ENCODE measurements around the gene SGMS2. TPM values are rescaled to one million over a fixed set of nuclear protein-coding genes. Genes with fewer than 3 reads are reported as not detected.

SGMS2 gene
- total and polyA plus RNA-seq, 10 of the 15 experiments (the other 5 are each of a cell fraction or from before 2014, with no cell fraction given): under 0.01 to 3.2 (median 0.17) TPM; not detected in 4

GRCh38 chr4:107804956-107805355 is 19.8 kb upstream of the SGMS2 start:
- TF ChIP-seq, protein P1, sequence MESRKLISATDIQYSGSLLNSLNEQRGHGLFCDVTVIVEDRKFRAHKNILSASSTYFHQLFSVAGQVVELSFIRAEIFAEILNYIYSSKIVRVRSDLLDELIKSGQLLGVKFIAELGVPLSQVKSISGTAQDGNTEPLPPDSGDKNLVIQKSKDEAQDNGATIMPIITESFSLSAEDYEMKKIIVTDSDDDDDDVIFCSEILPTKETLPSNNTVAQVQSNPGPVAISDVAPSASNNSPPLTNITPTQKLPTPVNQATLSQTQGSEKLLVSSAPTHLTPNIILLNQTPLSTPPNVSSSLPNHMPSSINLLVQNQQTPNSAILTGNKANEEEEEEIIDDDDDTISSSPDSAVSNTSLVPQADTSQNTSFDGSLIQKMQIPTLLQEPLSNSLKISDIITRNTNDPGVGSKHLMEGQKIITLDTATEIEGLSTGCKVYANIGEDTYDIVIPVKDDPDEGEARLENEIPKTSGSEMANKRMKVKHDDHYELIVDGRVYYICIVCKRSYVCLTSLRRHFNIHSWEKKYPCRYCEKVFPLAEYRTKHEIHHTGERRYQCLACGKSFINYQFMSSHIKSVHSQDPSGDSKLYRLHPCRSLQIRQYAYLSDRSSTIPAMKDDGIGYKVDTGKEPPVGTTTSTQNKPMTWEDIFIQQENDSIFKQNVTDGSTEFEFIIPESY (IDR thresholded peaks at IDR 0.05): no peak
- TF ChIP-seq RBBP5 (conservative IDR thresholded peaks at IDR 0.05): no peak
- TF ChIP-seq POLR2AphosphoS5 (IDR thresholded peaks at IDR 0.05; ENCODE audit: low read length): no peak
- TF ChIP-seq, protein P2, sequence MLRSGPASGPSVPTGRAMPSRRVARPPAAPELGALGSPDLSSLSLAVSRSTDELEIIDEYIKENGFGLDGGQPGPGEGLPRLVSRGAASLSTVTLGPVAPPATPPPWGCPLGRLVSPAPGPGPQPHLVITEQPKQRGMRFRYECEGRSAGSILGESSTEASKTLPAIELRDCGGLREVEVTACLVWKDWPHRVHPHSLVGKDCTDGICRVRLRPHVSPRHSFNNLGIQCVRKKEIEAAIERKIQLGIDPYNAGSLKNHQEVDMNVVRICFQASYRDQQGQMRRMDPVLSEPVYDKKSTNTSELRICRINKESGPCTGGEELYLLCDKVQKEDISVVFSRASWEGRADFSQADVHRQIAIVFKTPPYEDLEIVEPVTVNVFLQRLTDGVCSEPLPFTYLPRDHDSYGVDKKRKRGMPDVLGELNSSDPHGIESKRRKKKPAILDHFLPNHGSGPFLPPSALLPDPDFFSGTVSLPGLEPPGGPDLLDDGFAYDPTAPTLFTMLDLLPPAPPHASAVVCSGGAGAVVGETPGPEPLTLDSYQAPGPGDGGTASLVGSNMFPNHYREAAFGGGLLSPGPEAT (IDR thresholded peaks at IDR 0.05; ENCODE audit: low read depth): no peak
- TF ChIP-seq RAD51 (IDR thresholded peaks at IDR 0.05): no peak
- no peak for TF ChIP-seq FOXK2 (IDR thresholded peaks at IDR 0.05)
- TF ChIP-seq, protein P3, sequence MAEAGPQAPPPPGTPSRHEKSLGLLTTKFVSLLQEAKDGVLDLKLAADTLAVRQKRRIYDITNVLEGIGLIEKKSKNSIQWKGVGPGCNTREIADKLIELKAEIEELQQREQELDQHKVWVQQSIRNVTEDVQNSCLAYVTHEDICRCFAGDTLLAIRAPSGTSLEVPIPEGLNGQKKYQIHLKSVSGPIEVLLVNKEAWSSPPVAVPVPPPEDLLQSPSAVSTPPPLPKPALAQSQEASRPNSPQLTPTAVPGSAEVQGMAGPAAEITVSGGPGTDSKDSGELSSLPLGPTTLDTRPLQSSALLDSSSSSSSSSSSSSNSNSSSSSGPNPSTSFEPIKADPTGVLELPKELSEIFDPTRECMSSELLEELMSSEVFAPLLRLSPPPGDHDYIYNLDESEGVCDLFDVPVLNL (IDR thresholded peaks at IDR 0.05; ENCODE audit: low read depth, low read length): no peak
- no peak for TF ChIP-seq MEF2B (IDR thresholded peaks at IDR 0.05; ENCODE audit: partially characterized antibody, poor library complexity, severe bottlenecking)
- TF ChIP-seq SMC3 (IDR thresholded peaks at IDR 0.05; ENCODE audit: borderline replicate concordance, low read length): no peak
- no peak for TF ChIP-seq USF2 (IDR thresholded peaks at IDR 0.05; ENCODE audit: borderline replicate concordance, low read depth, low read length)
- TF ChIP-seq POLR2AphosphoS2 (IDR thresholded peaks at IDR 0.05; ENCODE audit: low read depth, low read length): no peak
- TF ChIP-seq BHLHE40 (IDR thresholded peaks at IDR 0.05; ENCODE audit: borderline replicate concordance in 1 of 2, low read depth in 2 of 2, low read length in 1 of 2): no peak
- TF ChIP-seq IKZF2 (IDR thresholded peaks at IDR 0.05): no peak
- TF ChIP-seq, protein P4, sequence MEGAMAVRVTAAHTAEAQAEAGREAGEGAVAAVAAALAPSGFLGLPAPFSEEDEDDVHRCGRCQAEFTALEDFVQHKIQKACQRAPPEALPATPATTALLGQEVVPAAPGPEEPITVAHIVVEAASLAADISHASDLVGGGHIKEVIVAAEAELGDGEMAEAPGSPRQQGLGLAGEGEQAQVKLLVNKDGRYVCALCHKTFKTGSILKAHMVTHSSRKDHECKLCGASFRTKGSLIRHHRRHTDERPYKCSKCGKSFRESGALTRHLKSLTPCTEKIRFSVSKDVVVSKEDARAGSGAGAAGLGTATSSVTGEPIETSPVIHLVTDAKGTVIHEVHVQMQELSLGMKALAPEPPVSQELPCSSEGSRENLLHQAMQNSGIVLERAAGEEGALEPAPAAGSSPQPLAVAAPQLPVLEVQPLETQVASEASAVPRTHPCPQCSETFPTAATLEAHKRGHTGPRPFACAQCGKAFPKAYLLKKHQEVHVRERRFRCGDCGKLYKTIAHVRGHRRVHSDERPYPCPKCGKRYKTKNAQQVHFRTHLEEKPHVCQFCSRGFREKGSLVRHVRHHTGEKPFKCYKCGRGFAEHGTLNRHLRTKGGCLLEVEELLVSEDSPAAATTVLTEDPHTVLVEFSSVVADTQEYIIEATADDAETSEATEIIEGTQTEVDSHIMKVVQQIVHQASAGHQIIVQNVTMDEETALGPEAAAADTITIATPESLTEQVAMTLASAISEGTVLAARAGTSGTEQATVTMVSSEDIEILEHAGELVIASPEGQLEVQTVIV (IDR thresholded peaks at IDR 0.05; ENCODE audit: borderline replicate concordance, partially characterized antibody): no peak
- no peak for TF ChIP-seq SMAD1 (IDR thresholded peaks at IDR 0.05; ENCODE audit: low read depth, partially characterized antibody)
- ATAC-seq (no peak), DNase-seq (ENCODE audit: low read depth, low spot score) (no peak), FAIRE-seq (no peak)
- no peaks in the 10 kb centered on the region for H3K4me1 ChIP-seq (ENCODE audit: control insufficient read depth, insufficient read depth, low read length)
- H3K36me3 ChIP-seq (ENCODE audit: control insufficient read depth in 2 of 2, insufficient read depth in 2 of 2, low read length in 1 of 2): no peaks in the 10 kb centered on the region
- H4K20me1 ChIP-seq (ENCODE audit: control insufficient read depth, insufficient read depth): no peaks in the 10 kb centered on the region
- no peak overlapping the region for H3K9ac ChIP-seq (ENCODE audit: control insufficient read depth, insufficient read depth, low read length)
- no peak overlapping the region for H3K4me2 ChIP-seq (ENCODE audit: control insufficient read depth, insufficient read depth)
- no peaks in the 10 kb centered on the region for H3K9me3 ChIP-seq (replicated peaks; ENCODE audit: control insufficient read depth, insufficient read depth, low read length)
- CTCF ChIA-PET: no interaction called here
- no peak overlapping the region for H3K4me3 ChIP-seq
- no peaks in the 10 kb centered on the region for H3K27me3 ChIP-seq (replicated peaks in 1 of 2; ENCODE audit: control insufficient read depth in 2 of 2, insufficient read depth in 2 of 2, low read length in 1 of 2)
- in situ Hi-C loops (cut with MboI) (no loop called here), intact Hi-C loops (cut with micrococcal nuclease; ENCODE audit: unreplicated experiment) (no loop called here)
- H2AFZ ChIP-seq (ENCODE audit: control insufficient read depth, low read depth, low read length): no peak overlapping the region
- SMC1A ChIA-PET (ENCODE audit: uncharacterized antibody, unreplicated experiment): no interaction called here
- 41% methylated on average over 3 of the region's 3 CpGs for WGBS (ENCODE audit: insufficient coverage, insufficient replicate concordance, low lambda C conversion rate, missing lambda C conversion rate)
- POLR2A ChIA-PET: interaction anchor here (0.6 kb wide), 1 partner anchor 941 kb away, joined by 3 read pairs; no protein-coding TSS in a partner anchor
- RAD21 ChIA-PET (ENCODE audit: unreplicated experiment): no interaction called here
- no peak overlapping the region for H3K27ac ChIP-seq (ENCODE audit: control insufficient read depth, insufficient read depth)
- H3K79me2 ChIP-seq (ENCODE audit: control insufficient read depth, insufficient read depth, low read length): no peaks in the 10 kb centered on the region
- BruUV-seq (replicated peaks): no TSS peak
